Hepatocyte (in vitro differentiated cells): Measurements from ENCODE around the gene ARMH4. TPM values are rescaled to one million over a fixed set of nuclear protein-coding genes. Genes with fewer than 3 reads are reported as not detected.

Experiments used
- DNase-seq: peaks from one replicate; pipeline ENCODE4 v3.0.0-alpha.2; 2016; ENCODE audit warnings: low spot score
- H2AFZ ChIP-seq: fragments of 200-600 bp; sonication (generic); 2 replicates; pipeline ENCODE4 v1.6.0; 2016; ENCODE audit warnings: antibody characterized with exemption, mild to moderate bottlenecking
- H3K27ac ChIP-seq: fragments of 200-600 bp; sonication (generic); 2 replicates; pipeline ENCODE4 v1.5.1; 2016; ENCODE audit warnings: mild to moderate bottlenecking
- H3K27me3 ChIP-seq: fragments of 200-600 bp; sonication (generic); 2 replicates; pipeline ENCODE4 v1.6.1; 2016
- H3K36me3 ChIP-seq: fragments of 200-600 bp; sonication (generic); replicated peaks from 2 replicates; pipeline ENCODE4 v1.5.1; 2016; ENCODE audit warnings: low read depth; ENCODE audit not compliant: insufficient read depth
- H3K4me1 ChIP-seq: fragments of 200-600 bp; sonication (generic); 2 replicates; pipeline ENCODE4 v1.5.1; 2016; ENCODE audit warnings: mild to moderate bottlenecking, moderate library complexity; ENCODE audit not compliant: insufficient read depth
- H3K4me2 ChIP-seq: fragments of 200-600 bp; sonication (generic); 2 replicates; pipeline ENCODE4 v1.6.0; 2016
- H3K4me3 ChIP-seq: fragments of 200-600 bp; sonication (generic); 2 replicates; pipeline ENCODE4 v1.5.1; 2016; ENCODE audit warnings: mild to moderate bottlenecking
- H3K79me2 ChIP-seq: fragments of 200-600 bp; sonication (generic); 2 replicates; pipeline ENCODE4 v1.6.0; 2017; ENCODE audit warnings: mild to moderate bottlenecking
- H3K9me2 ChIP-seq: fragments of 200-600 bp; sonication (generic); replicated peaks from 2 replicates; pipeline ENCODE4 v1.6.0; 2017; ENCODE audit warnings: mild to moderate bottlenecking; ENCODE audit not compliant: insufficient read depth
- H3K9me3 ChIP-seq: fragments of 200-600 bp; sonication (generic); 2 replicates; pipeline ENCODE4 v1.5.1; 2016; ENCODE audit warnings: low read depth, mild to moderate bottlenecking
- H4K20me1 ChIP-seq: fragments of 200-600 bp; sonication (generic); 2 replicates; pipeline ENCODE4 v1.6.0; 2016; ENCODE audit warnings: mild to moderate bottlenecking; ENCODE audit not compliant: insufficient read depth, poor library complexity, severe bottlenecking
- CTCF ChIP-seq: fragments of 200-600 bp; sonication (generic); IDR thresholded peaks from 2 replicates; pipeline ENCODE4 v1.5.1; 2016; ENCODE audit warnings: antibody characterized with exemption, mild to moderate bottlenecking; ENCODE audit not compliant: poor library complexity
- EZH2 ChIP-seq: fragments of 200-600 bp; sonication (generic); IDR thresholded peaks from 2 replicates; pipeline ENCODE4 v1.6.1; 2016; ENCODE audit warnings: antibody characterized with exemption, mild to moderate bottlenecking, borderline replicate concordance
- EZH2phosphoT487 ChIP-seq: fragments of 200-600 bp; sonication (generic); IDR thresholded peaks from one replicate; pipeline ENCODE4 v1.6.1; 2018; ENCODE audit warnings: antibody characterized with exemption, mild to moderate bottlenecking, low read depth, moderate library complexity; ENCODE audit not compliant: unreplicated experiment, severe bottlenecking
- WGBS: methylation state at CpG from one replicate; pipeline ENCODE4 v1.1.6; 2016; ENCODE audit warnings: low lambda C conversion rate; ENCODE audit errors: missing lambda C conversion rate; 5-methylcytosine and 5-hydroxymethylcytosine counted together
- polyA plus RNA-seq: library from polyadenylated mRNA; unstranded; fragments of >200 nt; fragmentation: Nextera tagmentation; extraction: Ambion mirVana; gene quantifications from 2 replicates; pipeline ENCODE4 v1.2.1, GENCODE V29; 2016
- total RNA-seq: library from RNA; depleted of rRNA; stranded (reverse); fragments of >200 nt; gene quantifications from 2 replicates; pipeline ENCODE4 v1.2.3, GENCODE V29; 2014

Gene ARMH4
- total and polyA plus RNA-seq, 2 experiments from 2014 or later = 6.6 to 11.3 TPM

- Histone ChIP-seq H3K9me2 (no peaks in the 10 kb centered on the region), H3K27ac (no peak overlapping the region), H3K27me3 (no peaks in the 10 kb centered on the region), H3K4me1 (no peaks in the 10 kb centered on the region), H3K4me2 (no peak overlapping the region), H3K79me2 (no peaks in the 10 kb centered on the region), H2AFZ (no peak overlapping the region), H4K20me1 (no peaks in the 10 kb centered on the region), H3K36me3 (no peaks in the 10 kb centered on the region), H3K4me3 (no peak overlapping the region), H3K9me3 (no peaks in the 10 kb centered on the region)
- no peak for DNase-seq
- no peak for TF ChIP-seq EZH2phosphoT487
- TF ChIP-seq CTCF = no peak
- TF ChIP-seq EZH2 = no peak
- WGBS = 68% methylated on average over 3 of the region's 3 CpGs
Observed at GRCh38 chr14:58109744-58110143, 42.3 kb downstream of the ARMH4 start.

DNA sequence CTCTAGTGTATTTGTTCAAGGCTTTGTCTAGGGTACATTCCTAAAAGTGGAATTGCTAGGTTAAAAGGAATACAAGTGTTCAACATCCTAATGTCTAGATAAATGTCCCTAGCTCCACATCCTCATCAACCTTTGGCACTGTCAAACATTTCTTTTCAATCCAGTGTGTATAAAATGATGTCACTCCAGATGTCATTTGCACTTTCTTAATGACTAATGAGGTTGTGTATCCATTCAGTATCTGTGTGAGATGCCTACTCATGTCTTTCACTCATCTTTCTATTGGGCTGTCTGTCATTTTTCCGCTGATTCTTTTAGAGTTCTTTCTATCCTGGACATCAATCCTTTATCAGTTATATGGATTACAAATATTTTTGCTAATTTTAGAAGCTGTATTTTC lies 43.3 kb downstream of the ARMH4 start:
- H3K9me2 ChIP-seq = no peaks in the 10 kb centered on the region
- DNase-seq = no peak
- H3K79me2 ChIP-seq = no peaks in the 10 kb centered on the region
- no peak overlapping the region for H2AFZ ChIP-seq
- H3K36me3 ChIP-seq = no peaks in the 10 kb centered on the region
- H3K4me3 ChIP-seq = no peak overlapping the region
- TF ChIP-seq CTCF (no peak), EZH2 (no peak), EZH2phosphoT487 (no peak)
- no peak overlapping the region for H3K27ac ChIP-seq
- no peaks in the 10 kb centered on the region for H3K4me1 ChIP-seq
- no peaks in the 10 kb centered on the region for H3K27me3 ChIP-seq
- H3K4me2 ChIP-seq = no peak overlapping the region
- no peaks in the 10 kb centered on the region for H3K9me3 ChIP-seq
- 96% methylated on average over 1 of the region's 1 CpG for WGBS
- H4K20me1 ChIP-seq = no peaks in the 10 kb centered on the region

- Histone ChIP-seq H3K36me3 (no peaks in the 10 kb centered on the region), H3K4me2 (no peak overlapping the region), H3K9me3 (no peaks in the 10 kb centered on the region), H3K9me2 (no peaks in the 10 kb centered on the region), H3K27ac (no peak overlapping the region), H2AFZ (no peak overlapping the region), H3K79me2 (no peaks in the 10 kb centered on the region), H4K20me1 (no peaks in the 10 kb centered on the region), H3K4me3 (no peak overlapping the region), H3K4me1 (no peaks in the 10 kb centered on the region), H3K27me3 (no peaks in the 10 kb centered on the region)
- TF ChIP-seq CTCF (peak; percentile 87), EZH2phosphoT487 (no peak)
- 25% methylated on average over 4 of the region's 4 CpGs for WGBS
- DNase-seq = peak; percentile 72
Observed at GRCh38 chr14:58107947-58108552, 44.0 kb downstream of the ARMH4 start.
